Neural cell (in vitro differentiated cells): ENCODE measurements around the gene SHISAL1.

Experiments used
- CTCF ChIP-seq: fragments of 450-650 bp; IDR thresholded peaks from 2 replicates; pipeline ENCODE4 v1.5.1; 2014; ENCODE audit warnings: antibody characterized with exemption, mild to moderate bottlenecking, moderate library complexity; ENCODE audit not compliant: poor library complexity, severe bottlenecking
- EP300 ChIP-seq: fragments of 450-650 bp; conservative IDR thresholded peaks from 2 replicates; pipeline ENCODE4 v1.6.1; 2014; ENCODE audit warnings: antibody characterized with exemption, mild to moderate bottlenecking, moderate library complexity; ENCODE audit not compliant: poor library complexity, severe bottlenecking
- EZH2 ChIP-seq: fragments of 200-600, 300-800 bp; shearing (Covaris generic), sonication (generic); IDR thresholded peaks from 2 replicates; pipeline ENCODE4 v1.6.1; 2014; ENCODE audit warnings: antibody characterized with exemption, low read length, borderline replicate concordance, mild to moderate bottlenecking; ENCODE audit not compliant: insufficient read depth, poor library complexity, severe bottlenecking
- POLR2AphosphoS5 ChIP-seq: IDR thresholded peaks from 2 replicates; pipeline ENCODE4 v1.6.1; 2012
- REST ChIP-seq: IDR thresholded peaks from 2 replicates; pipeline ENCODE4 v1.6.1; 2012; ENCODE audit warnings: borderline replicate concordance
- SMC3 ChIP-seq: fragments of 450-650 bp; conservative IDR thresholded peaks from 2 replicates; pipeline ENCODE4 v1.6.1; 2014; ENCODE audit warnings: antibody characterized with exemption, mild to moderate bottlenecking, moderate library complexity; ENCODE audit not compliant: poor library complexity
- TAF1 ChIP-seq: IDR thresholded peaks from 2 replicates; pipeline ENCODE4 v1.6.1; 2012; ENCODE audit warnings: low read depth

- TF ChIP-seq CTCF = no peak
- no peak for TF ChIP-seq TAF1
- TF ChIP-seq POLR2AphosphoS5 = no peak
- no peak for TF ChIP-seq EZH2
- TF ChIP-seq EP300 = no peak
- no peak for TF ChIP-seq REST
- TF ChIP-seq SMC3 = no peak
Measured at GRCh38 chr22:44274918-44275630, 37.7 kb downstream of the SHISAL1 start.
